Activated CD8-positive, alpha-beta memory T cell treated with anti-CD3 and anti-CD28 coated beads for 24 hours (primary cell): ENCODE results near the gene SLC26A1.

Experiments used
- DNase-seq: peaks from one replicate; pipeline ENCODE4 v3.0.0-alpha.2; 2020

The SLC26A1 gene

GRCh38 chr4:1028574-1029220 lies 35.5 kb upstream of the SLC26A1 start:
- no peak for DNase-seq

GRCh38 chr4:1027915-1028238 lies 34.7 kb upstream of the SLC26A1 start:
- no peak for DNase-seq

DNA sequence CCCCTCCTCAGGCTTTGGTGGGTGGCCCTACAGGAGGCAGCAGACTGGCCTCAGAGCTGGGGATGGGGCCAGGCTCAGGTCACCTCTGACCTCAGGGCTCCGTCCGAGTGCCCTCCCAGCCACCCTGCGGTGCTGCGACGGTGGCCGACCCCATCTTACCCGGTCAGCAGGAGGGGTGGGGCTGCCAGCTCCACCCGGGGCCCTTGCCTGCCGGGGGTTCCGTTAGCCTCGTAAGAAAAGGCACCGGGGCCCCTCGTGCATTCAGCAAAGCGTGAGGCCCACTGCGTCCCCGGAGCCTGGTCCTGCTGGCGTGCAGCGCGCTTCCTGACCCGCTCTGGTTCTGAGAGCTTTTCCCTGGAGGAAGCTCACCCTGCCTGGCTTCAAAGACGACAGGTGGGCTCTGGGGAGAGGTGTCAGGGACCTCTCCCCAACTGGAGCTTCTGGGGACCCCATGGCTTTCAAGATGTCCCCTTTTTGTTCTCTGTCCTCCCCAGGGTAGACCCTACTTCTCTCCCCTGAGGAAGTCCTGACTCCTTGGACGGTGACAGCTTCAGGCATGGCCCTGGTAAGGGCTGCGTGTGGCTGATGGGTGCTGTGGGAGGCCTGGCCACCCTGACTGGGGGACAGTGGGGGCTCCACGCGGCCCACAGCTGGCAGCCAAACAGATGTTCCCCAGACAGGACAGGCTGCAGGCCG lies 34.2 kb upstream of the SLC26A1 start:
- DNase-seq: no peak

DNA sequence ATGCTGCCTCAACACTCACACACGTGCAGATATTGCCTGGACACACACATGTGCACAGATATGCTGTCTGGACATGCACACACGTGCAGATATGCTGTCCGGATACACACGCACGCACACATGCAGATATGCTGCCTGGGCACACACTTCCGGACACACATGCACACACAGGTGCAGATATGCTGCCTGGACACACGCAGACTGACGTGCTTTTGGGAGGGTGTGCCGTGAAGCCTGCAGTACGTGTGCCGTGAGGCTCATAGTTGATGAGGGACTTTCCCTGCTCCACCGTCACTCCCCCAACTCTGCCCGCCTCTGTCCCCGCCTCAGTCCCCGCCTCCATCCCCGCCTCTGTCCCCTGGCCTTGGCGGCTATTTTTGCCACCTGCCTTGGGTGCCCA lies 32.9 kb upstream of the SLC26A1 start:
- DNase-seq: no peak

- no peak for DNase-seq
Observed at GRCh38 chr4:1024882-1025545, 31.8 kb upstream of the SLC26A1 start.

DNA sequence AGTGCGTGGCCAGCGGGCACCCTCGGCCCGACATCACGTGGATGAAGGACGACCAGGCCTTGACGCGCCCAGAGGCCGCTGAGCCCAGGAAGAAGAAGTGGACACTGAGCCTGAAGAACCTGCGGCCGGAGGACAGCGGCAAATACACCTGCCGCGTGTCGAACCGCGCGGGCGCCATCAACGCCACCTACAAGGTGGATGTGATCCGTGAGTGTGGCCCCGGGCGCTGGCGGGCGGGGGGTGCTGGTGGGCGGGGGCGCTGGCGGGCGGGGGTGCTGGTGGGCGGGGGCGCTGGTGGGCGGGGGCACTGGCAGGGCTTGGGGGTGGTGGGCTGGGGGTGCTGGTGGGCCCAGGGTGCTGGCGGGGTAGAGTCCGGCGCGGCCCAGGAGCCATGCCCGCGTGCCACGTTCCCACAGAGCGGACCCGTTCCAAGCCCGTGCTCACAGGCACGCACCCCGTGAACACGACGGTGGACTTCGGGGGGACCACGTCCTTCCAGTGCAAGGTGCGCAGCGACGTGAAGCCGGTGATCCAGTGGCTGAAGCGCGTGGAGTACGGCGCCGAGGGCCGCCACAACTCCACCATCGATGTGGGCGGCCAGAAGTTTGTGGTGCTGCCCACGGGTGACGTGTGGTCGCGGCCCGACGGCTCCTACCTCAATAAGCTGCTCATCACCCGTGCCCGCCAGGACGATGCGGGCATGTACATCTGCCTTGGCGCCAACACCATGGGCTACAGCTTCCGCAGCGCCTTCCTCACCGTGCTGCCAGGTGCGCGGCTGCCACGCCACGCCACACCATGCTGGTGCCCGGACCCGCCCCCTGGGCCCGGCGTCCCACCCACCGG lies 30.9 kb upstream of the SLC26A1 start:
- no peak for DNase-seq

GRCh38 chr4:1023075-1023640 lies 30.0 kb upstream of the SLC26A1 start:
- no peak for DNase-seq

DNA sequence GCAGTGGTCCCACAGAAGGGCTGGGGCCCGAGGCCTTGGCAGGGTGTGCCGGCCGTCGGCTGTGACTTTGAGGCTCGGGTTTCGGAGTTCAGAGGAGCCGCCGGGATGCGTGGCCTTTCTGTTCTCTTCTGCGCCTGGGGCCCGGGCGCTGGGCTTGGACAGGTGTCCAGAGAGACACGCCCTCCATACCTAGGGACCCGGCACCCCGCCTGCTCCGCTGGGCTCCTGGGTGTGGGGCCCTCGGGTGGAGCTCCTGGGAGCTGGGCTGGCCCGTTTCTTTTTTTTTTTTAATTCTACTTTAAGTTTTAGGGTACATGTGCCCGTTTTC lies 29.5 kb upstream of the SLC26A1 start:
- no peak for DNase-seq

DNA sequence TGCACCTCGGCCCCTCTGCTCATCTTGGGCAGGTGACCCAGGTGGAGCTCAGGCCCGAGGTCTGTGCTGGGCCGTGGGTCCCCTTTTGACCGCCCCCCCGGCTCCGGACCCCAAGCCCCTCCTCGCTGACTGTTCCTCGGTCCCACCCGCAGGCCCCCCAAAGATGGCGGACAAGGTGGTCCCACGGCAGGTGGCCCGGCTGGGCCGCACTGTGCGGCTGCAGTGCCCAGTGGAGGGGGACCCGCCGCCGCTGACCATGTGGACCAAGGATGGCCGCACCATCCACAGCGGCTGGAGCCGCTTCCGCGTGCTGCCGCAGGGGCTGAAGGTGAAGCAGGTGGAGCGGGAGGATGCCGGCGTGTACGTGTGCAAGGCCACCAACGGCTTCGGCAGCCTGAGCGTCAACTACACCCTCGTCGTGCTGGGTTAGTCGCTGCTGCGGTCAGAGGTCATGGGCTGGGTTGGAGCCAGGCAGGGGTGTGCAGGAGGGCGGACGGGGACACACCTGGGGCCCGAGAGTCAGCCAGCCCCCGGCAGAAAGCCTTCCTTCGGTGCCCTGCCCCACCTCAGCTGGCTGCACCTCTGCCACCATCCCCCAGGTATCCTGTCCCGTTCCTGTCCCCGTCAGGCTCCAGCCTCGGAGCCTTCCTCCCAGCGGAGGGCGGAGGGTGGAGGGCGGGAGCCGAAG lies 29.0 kb upstream of the SLC26A1 start:
- no peak for DNase-seq

- DNase-seq: no peak
Observed at GRCh38 chr4:1021386-1022050, 28.3 kb upstream of the SLC26A1 start.

GRCh38 chr4:1019729-1020470 lies 26.7 kb upstream of the SLC26A1 start:
- no peak for DNase-seq

- no peak for DNase-seq
Observed at GRCh38 chr4:1019320-1019719, 26.1 kb upstream of the SLC26A1 start.

GRCh38 chr4:1018147-1019020 lies 25.2 kb upstream of the SLC26A1 start:
- no peak for DNase-seq

DNA sequence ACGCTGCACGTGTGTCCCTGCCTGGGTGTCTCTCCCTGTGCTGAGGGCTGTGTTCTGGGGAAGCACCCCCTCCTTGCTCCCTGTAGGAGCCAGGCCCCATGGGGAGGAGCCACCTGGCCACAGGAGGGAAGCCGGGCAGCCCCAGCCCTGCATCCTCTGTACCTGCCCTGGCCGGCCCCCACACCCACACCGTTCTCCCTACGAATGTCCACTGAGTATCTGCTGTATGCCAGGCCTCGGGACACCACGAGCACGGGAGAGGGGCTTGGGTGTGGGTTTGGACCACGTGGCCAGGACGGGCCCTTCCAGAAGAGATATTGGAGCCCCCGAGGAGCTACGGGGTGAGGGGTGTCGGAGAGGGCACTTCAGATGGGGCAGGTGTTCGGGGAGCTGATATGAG lies 24.5 kb upstream of the SLC26A1 start:
- DNase-seq: no peak

GRCh38 chr4:1017211-1017610 lies 24.0 kb upstream of the SLC26A1 start:
- no peak for DNase-seq

DNA sequence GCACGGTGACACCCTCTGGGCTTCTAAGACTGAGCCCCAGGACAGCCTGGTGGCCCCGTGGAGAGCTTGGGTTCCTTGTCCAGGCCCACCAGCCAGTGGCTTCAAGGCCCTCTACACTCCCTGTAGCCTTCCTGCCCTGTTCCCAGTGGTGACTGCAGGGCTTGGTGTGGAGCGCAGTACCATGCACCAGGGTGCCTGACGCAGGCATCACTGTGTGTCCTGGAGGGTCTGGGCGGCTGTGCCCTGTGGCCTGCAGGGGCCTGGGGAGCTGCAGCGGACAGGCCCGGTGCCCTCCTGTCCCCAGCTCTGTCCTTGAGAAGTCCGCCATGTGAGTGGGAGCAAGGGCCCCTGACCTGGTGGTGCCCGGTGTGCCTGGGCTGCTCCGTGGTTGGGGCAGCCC lies 22.5 kb upstream of the SLC26A1 start:
- DNase-seq: no peak

- DNase-seq: no peak
Observed at GRCh38 chr4:1015179-1015578, 22.0 kb upstream of the SLC26A1 start.

GRCh38 chr4:1014291-1015167 lies 21.3 kb upstream of the SLC26A1 start:
- DNase-seq: no peak
